Lower lobe of right lung (tissue), 2 donors: ENCODE results near the gene ASB15. TPM values are rescaled to one million over a fixed set of nuclear protein-coding genes. Genes with fewer than 3 reads are reported as not detected.

ENCODE experiments used
- ATAC-seq, 2 donors: fragments of 200-7000 bp; cut with Tn5 transposase; one replicate each; pipeline ENCODE4 v1.9.1; 2020 to 2022; ENCODE audit warnings: mild to moderate bottlenecking in 2 of 2, moderate library complexity in 2 of 2
- DNase-seq: peaks from one replicate; pipeline ENCODE4 v3.0.0-alpha.2; 2020
- H3K27ac ChIP-seq: fragments of 200-600 bp; one replicate; pipeline ENCODE4 v1.8.0; 2022
- H3K27me3 ChIP-seq: fragments of 200-600 bp; one replicate; pipeline ENCODE4 v1.8.0; 2022; ENCODE audit warnings: low read depth
- H3K36me3 ChIP-seq: fragments of 200-600 bp; one replicate; pipeline ENCODE4 v1.8.0; 2022; ENCODE audit warnings: mild to moderate bottlenecking
- H3K4me1 ChIP-seq: fragments of 200-600 bp; one replicate; pipeline ENCODE4 v1.8.0; 2022
- H3K4me3 ChIP-seq: fragments of 200-600 bp; one replicate; pipeline ENCODE4 v1.8.0; 2022; ENCODE audit warnings: mild to moderate bottlenecking
- H3K9me3 ChIP-seq: fragments of 200-600 bp; one replicate; pipeline ENCODE4 v1.8.0; 2022
- intact Hi-C: fragments of 100-400 bp; cut with DNase I; formaldehyde crosslinking; loops from one replicate; pipeline ENCODE4 v1.11.0; 2022
- total RNA-seq: library from RNA; stranded (reverse); fragmentation: NEBNext Ultra II Directional; extraction: Animal tissue kit (Norgen Biotek cat#: 25700); gene quantifications from one replicate; pipeline ENCODE4 v1.2.1, GENCODE V29; 2021
- TF ChIP-seq, protein P1 (sequence below): fragments of 200-600 bp; IDR thresholded peaks from one replicate; pipeline ENCODE4 v1.8.0; 2022; ENCODE audit warnings: antibody characterized with exemption, mild to moderate bottlenecking
- donor health status: DM: no; HTN: yes; CAD: no; lungs with severe emphysema.

Gene ASB15
- total RNA-seq, 1 donor from 2014 or later, result not detected

DNA sequence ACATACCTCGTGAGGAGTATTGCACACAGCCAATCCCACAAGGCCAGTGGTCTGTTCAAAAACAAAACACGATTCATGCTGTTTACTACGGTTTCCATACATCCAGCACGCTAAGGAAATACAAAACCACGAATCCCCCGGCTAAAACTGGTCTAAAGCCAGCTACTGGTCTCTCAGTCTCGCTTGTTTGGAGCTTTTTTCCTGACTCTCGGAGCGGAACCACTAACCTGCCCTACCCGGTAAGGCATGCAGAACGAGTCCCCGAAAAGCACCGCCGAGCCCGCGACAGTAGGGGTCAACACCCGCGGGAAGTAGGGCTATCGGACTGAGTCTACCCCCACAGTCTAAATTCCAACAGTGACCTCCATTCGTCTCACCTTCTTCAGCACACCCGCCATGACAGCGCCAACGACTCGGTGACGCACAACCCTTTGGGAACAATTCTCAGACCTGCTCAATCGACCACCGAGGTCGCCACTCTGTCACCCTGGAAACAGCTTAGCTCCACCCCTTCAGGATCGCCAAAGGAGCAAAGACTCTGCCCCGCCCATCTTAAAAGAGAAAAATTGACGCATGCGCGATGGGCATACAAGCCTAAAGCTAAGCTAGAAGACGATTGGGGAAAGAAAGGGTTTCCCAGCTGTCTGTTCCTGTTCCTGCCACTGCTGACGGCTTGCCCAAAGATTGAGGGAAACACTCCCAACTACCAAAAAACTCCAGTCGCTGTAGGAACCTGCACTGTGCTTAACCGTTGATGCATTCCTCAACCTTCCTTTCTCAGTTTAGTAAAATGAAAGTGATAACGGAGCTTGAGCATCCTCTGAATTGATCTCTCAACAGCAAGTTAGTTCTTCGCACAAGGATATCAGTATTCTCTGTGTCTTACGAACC, 44.0 kb upstream of the ASB15 start, which contains the start of gene NDUFA5:
Gene NDUFA5 (minus strand): TSS at position 421 of the 891 bp plus-strand sequence. CDS start 23 bp downstream, at position 398.
- ATAC-seq (peak; percentile 100), DNase-seq (peak; percentile 96)
- Histone ChIP-seq H3K4me3 (peak within 1 kb of the TSS; percentile 68), H3K9me3 (no peaks in the 10 kb centered on the region), H3K4me1 (peaks cover 28% of the 10 kb centered on the region), H3K36me3 (peaks cover 16% of the 10 kb centered on the region), H3K27me3 (no peaks in the 10 kb centered on the region), H3K27ac (peak within 1 kb of the TSS; percentile 82)
- intact Hi-C loops, result no loop called here
- TF ChIP-seq, protein P1, sequence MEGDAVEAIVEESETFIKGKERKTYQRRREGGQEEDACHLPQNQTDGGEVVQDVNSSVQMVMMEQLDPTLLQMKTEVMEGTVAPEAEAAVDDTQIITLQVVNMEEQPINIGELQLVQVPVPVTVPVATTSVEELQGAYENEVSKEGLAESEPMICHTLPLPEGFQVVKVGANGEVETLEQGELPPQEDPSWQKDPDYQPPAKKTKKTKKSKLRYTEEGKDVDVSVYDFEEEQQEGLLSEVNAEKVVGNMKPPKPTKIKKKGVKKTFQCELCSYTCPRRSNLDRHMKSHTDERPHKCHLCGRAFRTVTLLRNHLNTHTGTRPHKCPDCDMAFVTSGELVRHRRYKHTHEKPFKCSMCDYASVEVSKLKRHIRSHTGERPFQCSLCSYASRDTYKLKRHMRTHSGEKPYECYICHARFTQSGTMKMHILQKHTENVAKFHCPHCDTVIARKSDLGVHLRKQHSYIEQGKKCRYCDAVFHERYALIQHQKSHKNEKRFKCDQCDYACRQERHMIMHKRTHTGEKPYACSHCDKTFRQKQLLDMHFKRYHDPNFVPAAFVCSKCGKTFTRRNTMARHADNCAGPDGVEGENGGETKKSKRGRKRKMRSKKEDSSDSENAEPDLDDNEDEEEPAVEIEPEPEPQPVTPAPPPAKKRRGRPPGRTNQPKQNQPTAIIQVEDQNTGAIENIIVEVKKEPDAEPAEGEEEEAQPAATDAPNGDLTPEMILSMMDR, result no peak

DNA sequence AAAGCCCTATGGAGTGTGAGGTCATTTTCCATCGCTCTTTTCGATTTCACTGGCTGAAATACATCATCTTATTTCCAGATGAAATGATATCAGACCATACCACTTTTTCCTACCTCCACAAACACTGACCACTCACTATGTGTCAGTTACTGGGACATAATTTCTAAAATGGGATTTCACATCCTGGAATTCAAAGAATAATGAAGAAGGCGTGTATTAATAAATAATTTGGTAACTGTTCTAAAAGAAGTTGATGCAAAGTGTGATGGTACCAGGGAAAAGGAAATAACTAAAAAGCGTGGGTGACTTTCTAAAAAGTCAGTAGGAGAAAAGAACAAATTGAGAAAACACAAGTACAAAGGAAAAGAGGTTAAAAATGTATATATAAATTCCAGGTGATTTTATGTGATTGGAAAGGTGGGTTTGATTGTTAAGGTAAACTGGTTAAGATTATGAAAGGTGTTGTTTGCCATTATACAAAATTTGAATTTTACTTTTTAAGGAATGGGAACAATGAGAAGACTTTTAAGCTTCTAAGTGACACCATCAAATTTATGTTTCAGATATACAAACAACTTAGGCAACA, 43.2 kb upstream of the ASB15 start:
- Histone ChIP-seq H3K9me3 (no peaks in the 10 kb centered on the region), H3K27me3 (no peaks in the 10 kb centered on the region), H3K4me3 (peak overlapping the region; percentile 68), H3K36me3 (peaks cover 8% of the 10 kb centered on the region), H3K4me1 (peaks cover 28% of the 10 kb centered on the region), H3K27ac (peak overlapping the region; percentile 82)
- TF ChIP-seq, protein P1, result no peak
- ATAC-seq (no peak), DNase-seq (no peak)
- intact Hi-C loops, result no loop called here

DNA sequence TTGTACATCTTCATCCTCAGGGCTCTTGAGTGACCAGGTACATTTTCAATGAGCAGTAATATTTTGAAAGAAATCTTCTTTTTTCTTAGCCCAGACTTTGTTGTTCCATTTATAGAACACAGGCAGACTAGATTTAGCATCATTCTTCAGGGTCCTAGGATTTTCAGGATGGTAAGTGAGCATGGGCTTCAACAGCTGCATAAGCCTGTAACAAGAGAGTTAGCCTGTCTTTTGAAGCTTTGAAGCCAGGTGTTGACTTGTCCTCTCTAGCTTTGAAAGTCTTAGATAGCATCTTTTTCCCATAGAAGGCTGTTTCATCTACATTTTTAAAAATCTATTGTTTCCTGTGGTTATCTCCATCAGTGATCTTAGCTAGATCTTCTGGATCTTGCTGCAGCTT, 39.5 kb upstream of the ASB15 start:
- DNase-seq, result no peak
- H3K9me3 ChIP-seq, result no peaks in the 10 kb centered on the region
- intact Hi-C loops, result no loop called here
- no peak overlapping the region for H3K4me3 ChIP-seq
- H3K4me1 ChIP-seq, result no peaks in the 10 kb centered on the region
- H3K27me3 ChIP-seq, result no peaks in the 10 kb centered on the region
- TF ChIP-seq, protein P1, result no peak
- no peak overlapping the region for H3K27ac ChIP-seq
- no peaks in the 10 kb centered on the region for H3K36me3 ChIP-seq
- ATAC-seq, result no peak

DNA sequence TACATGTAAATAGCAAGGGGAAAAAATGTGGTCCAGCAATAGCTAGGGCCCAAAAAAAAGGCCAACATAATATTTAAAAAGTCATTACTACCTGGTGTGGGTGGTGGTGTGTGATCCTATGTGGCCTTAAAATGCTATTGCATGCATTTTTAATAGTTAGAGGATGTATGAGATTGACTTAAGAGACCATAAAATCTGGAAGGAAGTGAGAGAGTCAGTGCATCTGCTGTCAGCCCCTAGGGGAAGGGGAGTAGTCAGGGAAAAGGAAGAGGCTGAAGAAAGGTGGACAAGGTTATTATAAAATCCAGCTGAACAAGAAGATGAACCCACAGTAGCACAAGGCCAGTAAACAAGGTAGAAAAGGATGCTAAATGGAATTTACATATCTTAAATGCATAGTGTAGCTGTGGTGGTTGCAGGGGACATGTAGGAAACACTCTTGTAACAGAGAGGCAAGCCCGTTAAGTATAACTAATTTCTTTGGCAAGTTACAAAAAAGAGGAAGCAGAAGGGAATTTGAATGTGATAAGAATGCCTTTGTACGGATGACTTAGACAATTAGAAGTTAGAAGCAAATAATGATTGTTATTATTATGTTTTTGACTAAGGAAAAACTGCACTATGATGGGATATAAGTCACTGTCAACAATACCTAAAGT, 32.1 kb upstream of the ASB15 start:
- H3K36me3 ChIP-seq, result no peaks in the 10 kb centered on the region
- H3K27ac ChIP-seq, result no peak overlapping the region
- no peak overlapping the region for H3K4me3 ChIP-seq
- H3K9me3 ChIP-seq, result no peaks in the 10 kb centered on the region
- no peak for DNase-seq
- intact Hi-C loops, result no loop called here
- ATAC-seq, result no peak
- H3K4me1 ChIP-seq, result no peaks in the 10 kb centered on the region
- H3K27me3 ChIP-seq, result no peaks in the 10 kb centered on the region
- TF ChIP-seq, protein P1, result no peak

DNA sequence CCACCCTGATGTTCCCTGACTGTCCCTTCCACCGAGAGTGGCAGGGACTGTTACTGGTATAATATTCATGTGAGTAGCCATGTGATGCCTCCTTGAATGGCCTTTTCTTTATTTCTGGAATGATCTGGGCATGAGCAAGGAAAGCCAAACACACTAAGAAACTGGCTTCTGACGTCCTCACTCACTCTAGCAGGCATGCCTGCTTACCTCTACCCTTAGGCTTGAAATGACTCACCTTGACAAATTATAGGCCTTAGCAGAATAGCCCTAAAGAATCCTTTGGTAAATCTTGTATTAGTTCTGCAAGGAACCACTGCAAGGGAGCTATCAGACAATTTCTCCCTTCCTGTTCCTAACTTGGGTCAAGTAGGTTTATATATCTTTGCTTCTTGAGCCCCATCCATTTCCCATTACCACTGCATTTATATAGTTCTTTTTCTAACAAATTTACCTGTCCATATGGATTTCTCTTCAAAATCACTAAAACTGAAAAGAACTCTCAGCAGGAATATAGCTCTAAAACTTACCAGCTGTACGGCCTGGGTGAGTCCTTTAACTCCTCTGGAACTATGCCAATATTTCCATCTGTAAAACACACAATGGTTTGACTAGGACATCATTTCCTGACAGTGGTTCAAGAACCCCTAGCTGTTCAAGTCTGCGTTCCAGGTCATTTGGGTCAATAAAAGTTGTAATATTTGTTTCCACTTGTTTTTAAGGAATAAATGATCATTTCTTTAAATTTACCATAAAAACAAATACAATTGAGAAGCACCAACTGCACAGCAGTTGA, 31.0 kb upstream of the ASB15 start:
- no peaks in the 10 kb centered on the region for H3K27me3 ChIP-seq
- H3K9me3 ChIP-seq, result no peaks in the 10 kb centered on the region
- intact Hi-C loops, result no loop called here
- H3K4me3 ChIP-seq, result no peak overlapping the region
- TF ChIP-seq, protein P1, result no peak
- no peaks in the 10 kb centered on the region for H3K4me1 ChIP-seq
- DNase-seq, result no peak
- no peak for ATAC-seq
- no peaks in the 10 kb centered on the region for H3K36me3 ChIP-seq
- no peak overlapping the region for H3K27ac ChIP-seq
